Caco-2 (cell line): Measurements from ENCODE around the gene TLK1. TPM values are rescaled to one million over a fixed set of nuclear protein-coding genes. Genes with fewer than 3 reads are reported as not detected.
"Not testable (repeated sequence)": the region's sequence is repeated elsewhere in the genome, so short reads cannot be mapped to it uniquely, and the experiment has no call there.

Source experiments
- BruUV-seq: library from RNA; stranded (reverse); fragments of 400-500 nt; replicated peaks from 2 replicates; lab custom pipeline; 2021; lab: Mats Ljungman, UMichigan
- CTCF ChIA-PET: fragments of 300-600 bp; sonication (Branson Sonifier 250); formaldehyde crosslinking; loops from one replicate; lab custom pipeline; 2022; ENCODE audit warnings: antibody characterized with exemption; lab: Charles Lee
- POLR2A ChIA-PET: fragments of 300-600 bp; sonication (Branson Sonifier 250); formaldehyde crosslinking; loops from one replicate; lab custom pipeline; 2022; ENCODE audit warnings: antibody characterized with exemption; lab: Charles Lee
- DNase-seq, 2 experiments: peaks; one replicate each; pipeline versions ENCODE4 v3.0.0 to v3.0.0-alpha.2; 2020 to 2022
- H3K27me3 ChIP-seq: replicated peaks from 2 replicates; pipeline ENCODE4 v1.6.0; 2011; ENCODE audit warnings: low read length; ENCODE audit not compliant: control insufficient read depth, insufficient read depth
- H3K36me3 ChIP-seq: 2 replicates; pipeline ENCODE4 v1.5.1; 2011; ENCODE audit warnings: low read length; ENCODE audit not compliant: control insufficient read depth, insufficient read depth
- H3K4me1 ChIP-seq: fragments of 250-450 bp; sonication (Bioruptor Pico); 2 replicates; pipeline ENCODE4 v1.5.1; 2020; ENCODE audit warnings: mild to moderate bottlenecking
- H3K4me3 ChIP-seq: 2 replicates; pipeline ENCODE4 v1.5.1; 2011; ENCODE audit warnings: low read depth, mild to moderate bottlenecking, control low read depth, low read length
- H3K9me3 ChIP-seq: fragments of 250-450 bp; sonication (Bioruptor Pico); 2 replicates; pipeline ENCODE4 v1.5.1; 2020; ENCODE audit warnings: mild to moderate bottlenecking, moderate library complexity
- H3K27ac Mint-ChIP-seq: one replicate; pipeline ENCODE4 v1.8.0; 2022; ENCODE audit warnings: mixed read lengths; ENCODE audit not compliant: unreplicated experiment
- H3K27me3 Mint-ChIP-seq: one replicate; pipeline ENCODE4 v1.8.0; 2022; ENCODE audit warnings: mixed read lengths; ENCODE audit not compliant: insufficient read depth, unreplicated experiment
- H3K36me3 Mint-ChIP-seq: one replicate; pipeline ENCODE4 v1.8.0; 2022; ENCODE audit warnings: mild to moderate bottlenecking, mixed read lengths; ENCODE audit not compliant: insufficient read depth, unreplicated experiment
- H3K4me1 Mint-ChIP-seq: one replicate; pipeline ENCODE4 v1.8.0; 2022; ENCODE audit warnings: low read depth, mixed read lengths; ENCODE audit not compliant: unreplicated experiment
- H3K4me3 Mint-ChIP-seq: one replicate; pipeline ENCODE4 v1.8.0; 2022; ENCODE audit warnings: mild to moderate bottlenecking, moderate library complexity, mixed read lengths; ENCODE audit not compliant: unreplicated experiment
- H3K9me3 Mint-ChIP-seq: one replicate; pipeline ENCODE4 v1.8.0; 2022; ENCODE audit warnings: mixed read lengths; ENCODE audit not compliant: unreplicated experiment
- intact Hi-C: fragments of 100-400 bp; cut with micrococcal nuclease; formaldehyde crosslinking; loops from one replicate; pipeline ENCODE4 v1.10.0; 2022; ENCODE audit not compliant: unreplicated experiment
- total RNA-seq: library from RNA; stranded (reverse); gene quantifications from 2 replicates; pipeline ENCODE4 v1.2.3, GENCODE V29; 2022
- TF ChIP-seq, protein P1 (sequence below), 2 experiments: fragments of 200-600 bp in 1 of 2; IDR thresholded peaks; 1 replicate in 1 of 2; 2 replicates in 1 of 2; pipeline versions ENCODE4 v1.5.1 to v1.8.0; 2011 to 2022; ENCODE audit warnings: antibody characterized with exemption in 1 of 2, control low read depth in 1 of 2, inconsistent platforms in 1 of 2, low read depth in 1 of 2, low read length in 1 of 2, mild to moderate bottlenecking in 1 of 2, moderate library complexity in 1 of 2; ENCODE audit not compliant: insufficient read depth in 1 of 2, severe bottlenecking in 1 of 2, unreplicated experiment in 1 of 2

The TLK1 gene
- total RNA-seq, 1 experiment from 2014 or later = 85.1 TPM

GRCh38 chr2:171081649-171082111 lies 79.0 kb downstream of the TLK1 start:
- TF ChIP-seq, protein P1, sequence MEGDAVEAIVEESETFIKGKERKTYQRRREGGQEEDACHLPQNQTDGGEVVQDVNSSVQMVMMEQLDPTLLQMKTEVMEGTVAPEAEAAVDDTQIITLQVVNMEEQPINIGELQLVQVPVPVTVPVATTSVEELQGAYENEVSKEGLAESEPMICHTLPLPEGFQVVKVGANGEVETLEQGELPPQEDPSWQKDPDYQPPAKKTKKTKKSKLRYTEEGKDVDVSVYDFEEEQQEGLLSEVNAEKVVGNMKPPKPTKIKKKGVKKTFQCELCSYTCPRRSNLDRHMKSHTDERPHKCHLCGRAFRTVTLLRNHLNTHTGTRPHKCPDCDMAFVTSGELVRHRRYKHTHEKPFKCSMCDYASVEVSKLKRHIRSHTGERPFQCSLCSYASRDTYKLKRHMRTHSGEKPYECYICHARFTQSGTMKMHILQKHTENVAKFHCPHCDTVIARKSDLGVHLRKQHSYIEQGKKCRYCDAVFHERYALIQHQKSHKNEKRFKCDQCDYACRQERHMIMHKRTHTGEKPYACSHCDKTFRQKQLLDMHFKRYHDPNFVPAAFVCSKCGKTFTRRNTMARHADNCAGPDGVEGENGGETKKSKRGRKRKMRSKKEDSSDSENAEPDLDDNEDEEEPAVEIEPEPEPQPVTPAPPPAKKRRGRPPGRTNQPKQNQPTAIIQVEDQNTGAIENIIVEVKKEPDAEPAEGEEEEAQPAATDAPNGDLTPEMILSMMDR (IDR thresholded peaks at IDR 0.05; ENCODE audit: insufficient read depth in 1 of 2, low read depth in 1 of 2, low read length in 1 of 2, severe bottlenecking in 1 of 2, unreplicated experiment in 1 of 2) = no peak
- Mint-ChIP-seq H3K27ac (no peak overlapping the region), H3K4me1 (peaks cover 15% of the 10 kb centered on the region), H3K27me3 (no peaks in the 10 kb centered on the region), H3K36me3 (peaks cover 20% of the 10 kb centered on the region), H3K9me3 (no peaks in the 10 kb centered on the region), H3K4me3 (no peak overlapping the region)
- intact Hi-C loops = no loop called here
- no TSS peak for BruUV-seq
- CTCF ChIA-PET = no interaction called here
- no peaks in the 10 kb centered on the region for H3K4me1 ChIP-seq
- H3K4me3 ChIP-seq = no peak overlapping the region
- POLR2A ChIA-PET = no interaction called here
- no peaks in the 10 kb centered on the region for H3K27me3 ChIP-seq
- H3K36me3 ChIP-seq = no peaks in the 10 kb centered on the region
- H3K9me3 ChIP-seq = no peaks in the 10 kb centered on the region
- no peak for DNase-seq

DNA sequence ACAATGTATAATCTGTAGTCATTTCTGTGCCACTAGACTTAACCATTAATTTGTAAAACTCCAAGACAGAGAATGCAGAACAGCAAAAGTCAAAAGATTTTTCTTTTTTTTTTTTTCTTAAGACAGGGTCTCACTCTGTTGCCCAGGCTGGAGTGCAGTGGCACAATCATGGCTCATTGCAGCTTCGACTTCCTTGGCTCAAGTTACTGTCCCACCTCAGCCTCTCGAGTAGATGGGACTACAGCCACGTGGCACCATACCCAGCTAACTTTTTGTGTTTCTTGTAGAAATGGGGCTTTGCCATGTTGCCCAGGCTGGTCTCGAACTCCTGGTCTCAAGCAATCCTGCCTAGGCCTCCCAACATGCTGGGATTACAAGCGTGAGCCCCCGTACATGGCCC lies 80.1 kb downstream of the TLK1 start:
- POLR2A ChIA-PET = no interaction called here
- Mint-ChIP-seq H3K9me3 (no peaks in the 10 kb centered on the region), H3K4me3 (no peak overlapping the region), H3K36me3 (peaks cover 20% of the 10 kb centered on the region), H3K4me1 (peaks cover 11% of the 10 kb centered on the region), H3K27me3 (no peaks in the 10 kb centered on the region), H3K27ac (no peak overlapping the region)
- DNase-seq = no peak
- BruUV-seq = no TSS peak
- Histone ChIP-seq H3K27me3 (no peaks in the 10 kb centered on the region), H3K4me3 (no peak overlapping the region), H3K9me3 (no peaks in the 10 kb centered on the region), H3K36me3 (no peaks in the 10 kb centered on the region), H3K4me1 (no peaks in the 10 kb centered on the region)
- CTCF ChIA-PET = no interaction called here
- intact Hi-C loops = no loop called here
- TF ChIP-seq, protein P1 (IDR thresholded peaks at IDR 0.05; ENCODE audit: insufficient read depth in 1 of 2, low read depth in 1 of 2, low read length in 1 of 2, severe bottlenecking in 1 of 2, unreplicated experiment in 1 of 2) = no peak

- H3K4me1 ChIP-seq, DNase-seq, H3K27me3 ChIP-seq, H3K9me3 Mint-ChIP-seq, POLR2A ChIA-PET, H3K27ac Mint-ChIP-seq, CTCF ChIA-PET, intact Hi-C loops, H3K9me3 ChIP-seq, H3K4me1 Mint-ChIP-seq, H3K36me3 ChIP-seq, BruUV-seq, H3K4me3 ChIP-seq, H3K27me3 Mint-ChIP-seq, H3K4me3 Mint-ChIP-seq: not testable (repeated sequence)
- H3K36me3 Mint-ChIP-seq = peaks cover 34% of the 10 kb centered on the region
Observed at GRCh38 chr2:171076422-171076821, 84.3 kb downstream of the TLK1 start.

GRCh38 chr2:171072164-171072563 lies 88.5 kb downstream of the TLK1 start:
- Histone ChIP-seq H3K9me3 (no peaks in the 10 kb centered on the region), H3K36me3 (no peaks in the 10 kb centered on the region; the same call in 1 of the 2 replicates), H3K27me3 (no peaks in the 10 kb centered on the region), H3K4me1 (no peaks in the 10 kb centered on the region), H3K4me3 (no peak overlapping the region)
- no TSS peak for BruUV-seq
- intact Hi-C loops = no loop called here
- DNase-seq = no peak
- no peak overlapping the region for H3K27ac Mint-ChIP-seq
- H3K4me3 Mint-ChIP-seq = no peak overlapping the region
- TF ChIP-seq, protein P1 (IDR thresholded peaks at IDR 0.05; ENCODE audit: insufficient read depth in 1 of 2, low read depth in 1 of 2, low read length in 1 of 2, severe bottlenecking in 1 of 2, unreplicated experiment in 1 of 2) = no peak
- no peaks in the 10 kb centered on the region for H3K4me1 Mint-ChIP-seq
- POLR2A ChIA-PET = no interaction called here
- H3K27me3 Mint-ChIP-seq = no peaks in the 10 kb centered on the region
- peaks cover 35% of the 10 kb centered on the region for H3K36me3 Mint-ChIP-seq
- CTCF ChIA-PET = no interaction called here
- H3K9me3 Mint-ChIP-seq = no peaks in the 10 kb centered on the region
